Thyroid gland (tissue), 4 donors: Measurements from ENCODE around the gene PDHX. TPM values are rescaled to one million over a fixed set of nuclear protein-coding genes. Genes with fewer than 3 reads are reported as not detected.

ENCODE experiments used
- DNase-seq, 2 donors: peaks; one replicate each; pipeline ENCODE4 v3.0.0-alpha.2; 2019
- H3K27ac ChIP-seq, 3 donors: fragments of 200-600 bp; sonication (generic); 1 replicate in 2 of 3; 2 replicates in 1 of 3; pipeline ENCODE4 v1.5.1; 2016 to 2019; ENCODE audit warnings: mild to moderate bottlenecking in 1 of 3, moderate library complexity in 1 of 3
- H3K27me3 ChIP-seq: fragments of 200-600 bp; sonication (generic); one replicate; pipeline ENCODE4 v1.5.1; 2019
- H3K36me3 ChIP-seq, 2 donors: fragments of 200-600 bp; sonication (generic); one replicate each; pipeline ENCODE4 v1.5.1; 2016 to 2019
- H3K4me1 ChIP-seq, 2 donors: fragments of 200-600 bp; sonication (generic); one replicate each; pipeline ENCODE4 v1.5.1; 2017 to 2019
- H3K4me3 ChIP-seq, 3 donors: fragments of 200-600 bp; sonication (generic); replicated peaks in 1 of 3; 1 replicate in 2 of 3; 2 replicates in 1 of 3; pipeline ENCODE4 v1.5.1; 2016; ENCODE audit warnings: mild to moderate bottlenecking in 1 of 3
- H3K9me3 ChIP-seq: fragments of 200-600 bp; sonication (generic); one replicate; pipeline ENCODE4 v1.5.1; 2017
- CTCF ChIP-seq, 6 experiments: fragments of 200-600 bp in 3 of 6; fragments of 450-650 bp in 3 of 6; sonication (generic) in 3 of 6; IDR thresholded peaks; one replicate each; pipeline ENCODE4 v1.5.1; 2016 to 2019; ENCODE audit warnings: antibody characterized with exemption in 6 of 6, mild to moderate bottlenecking in 2 of 6, inconsistent platforms in 1 of 6, moderate library complexity in 1 of 6
- POLR2A ChIP-seq, 2 donors: fragments of 450-650 bp; IDR thresholded peaks; one replicate each; pipeline ENCODE4 v1.6.1; 2017; ENCODE audit warnings: antibody characterized with exemption in 2 of 2, mild to moderate bottlenecking in 2 of 2, moderate library complexity in 1 of 2
- WGBS, 2 donors: methylation state at CpG; one replicate each; pipeline ENCODE4 v1.1.5; 2017; 5-methylcytosine and 5-hydroxymethylcytosine counted together
- intact Hi-C: fragments of 100-400 bp; cut with DNase I; formaldehyde crosslinking; loops from one replicate; pipeline ENCODE4 v1.15.1; 2023
- total RNA-seq, 4 donors: library from RNA; depleted of rRNA; stranded (reverse); fragments of >200 nt; gene quantifications; one replicate each; pipeline ENCODE4 v1.2.3, GENCODE V29; 2016

PDHX gene
- total RNA-seq, 4 donors from 2014 or later = 30.8 to 35.2 (median 31.2) TPM

- Histone ChIP-seq H3K27ac (no peak overlapping the region), H3K27me3 (no peaks in the 10 kb centered on the region), H3K36me3 (no peaks in the 10 kb centered on the region), H3K4me1 (peaks cover 0 to 4% of the 10 kb centered on the region in 2 donors), H3K4me3 (no peak overlapping the region), H3K9me3 (no peaks in the 10 kb centered on the region)
- intact Hi-C loops = no loop called here
- TF ChIP-seq CTCF (IDR thresholded peaks at IDR 0.05) (no peak), POLR2A (IDR thresholded peaks at IDR 0.05) (no peak)
- WGBS, 2 donors = 84 to 92% methylated on average over 8 of the region's 8 CpGs
- no peak for DNase-seq
These were observed 96.2 kb downstream of the PDHX start for GRCh38 chr11:35012467-35013191.

GRCh38 chr11:35013514-35014233 lies 97.3 kb downstream of the PDHX start:
- H3K27me3 ChIP-seq = no peaks in the 10 kb centered on the region
- intact Hi-C loops = no loop called here
- TF ChIP-seq POLR2A (IDR thresholded peaks at IDR 0.05) (no peak), CTCF (IDR thresholded peaks at IDR 0.05) (no peak)
- H3K36me3 ChIP-seq = no peaks in the 10 kb centered on the region
- no peaks in the 10 kb centered on the region for H3K9me3 ChIP-seq
- 57 to 68% methylated on average over 3 of the region's 3 CpGs for WGBS, 2 donors
- no peak for DNase-seq
- H3K27ac ChIP-seq = no peak overlapping the region
- H3K4me3 ChIP-seq = no peak overlapping the region
- peaks cover 0 to 4% of the 10 kb centered on the region in 2 donors for H3K4me1 ChIP-seq

- no peak overlapping the region for H3K27ac ChIP-seq
- no peaks in the 10 kb centered on the region for H3K27me3 ChIP-seq
- H3K9me3 ChIP-seq = no peaks in the 10 kb centered on the region
- intact Hi-C loops = no loop called here
- TF ChIP-seq POLR2A (IDR thresholded peaks at IDR 0.05) = no peak
- TF ChIP-seq CTCF (IDR thresholded peaks at IDR 0.05) = no peak
- H3K4me1 ChIP-seq = peaks cover 0 to 4% of the 10 kb centered on the region in 2 donors
- no peak overlapping the region for H3K4me3 ChIP-seq
- no peaks in the 10 kb centered on the region for H3K36me3 ChIP-seq
- 82 to 89% methylated on average over 2 of the region's 2 CpGs for WGBS, 2 donors
- DNase-seq = no peak
These were observed 97.9 kb downstream of the PDHX start for GRCh38 chr11:35014346-35014745.

- Histone ChIP-seq H3K9me3 (no peaks in the 10 kb centered on the region), H3K4me3 (no peak overlapping the region), H3K27ac (no peak overlapping the region), H3K27me3 (no peaks in the 10 kb centered on the region), H3K4me1 (peaks cover 0 to 4% of the 10 kb centered on the region in 2 donors), H3K36me3 (no peaks in the 10 kb centered on the region)
- intact Hi-C loops = no loop called here
- TF ChIP-seq POLR2A (IDR thresholded peaks at IDR 0.05) (no peak), CTCF (IDR thresholded peaks at IDR 0.05) (no peak)
- DNase-seq = no peak
- WGBS, 2 donors = 90% methylated on average over 6 of the region's 6 CpGs
These were observed 99.4 kb downstream of the PDHX start for GRCh38 chr11:35015621-35016387.
